SK-N-SH treated with all-trans-retinoic acid at 6 μM for 48 hours (cell line): Measurements from ENCODE around the gene AHCY.

Experiments
- RARB ChIP-seq: fragments of 250-450 bp; sonication (Bioruptor Pico); IDR thresholded peaks from 2 replicates; pipeline ENCODE4 v1.8.0; 2021; ENCODE audit warnings: mild to moderate bottlenecking, moderate library complexity
- TF ChIP-seq, protein P1 (sequence below): fragments of 250-450 bp; sonication (Bioruptor Pico); IDR thresholded peaks from 2 replicates; pipeline ENCODE4 v1.8.0; 2021; ENCODE audit warnings: low read depth, mild to moderate bottlenecking, moderate library complexity, borderline replicate concordance

DNA sequence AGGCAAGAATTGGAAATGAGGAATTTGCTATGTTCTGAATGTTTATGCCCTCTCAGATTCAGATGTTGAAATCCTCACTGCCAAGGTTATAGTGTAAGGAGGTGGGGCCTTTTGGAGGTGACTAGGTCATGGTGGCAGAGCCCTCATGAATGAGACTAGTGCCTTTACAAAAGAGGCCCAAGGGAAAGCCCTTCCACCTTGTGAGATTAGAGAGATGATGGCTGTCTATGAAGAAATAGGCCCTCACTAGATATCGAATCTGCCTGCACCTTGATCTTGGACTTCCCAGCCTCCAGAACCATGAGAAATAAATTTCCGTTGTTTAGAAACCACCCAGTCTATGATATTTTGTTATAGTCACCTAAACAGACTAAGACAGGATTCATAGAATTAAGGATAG lies 51.5 kb downstream of the AHCY start:
- TF ChIP-seq, protein P1, sequence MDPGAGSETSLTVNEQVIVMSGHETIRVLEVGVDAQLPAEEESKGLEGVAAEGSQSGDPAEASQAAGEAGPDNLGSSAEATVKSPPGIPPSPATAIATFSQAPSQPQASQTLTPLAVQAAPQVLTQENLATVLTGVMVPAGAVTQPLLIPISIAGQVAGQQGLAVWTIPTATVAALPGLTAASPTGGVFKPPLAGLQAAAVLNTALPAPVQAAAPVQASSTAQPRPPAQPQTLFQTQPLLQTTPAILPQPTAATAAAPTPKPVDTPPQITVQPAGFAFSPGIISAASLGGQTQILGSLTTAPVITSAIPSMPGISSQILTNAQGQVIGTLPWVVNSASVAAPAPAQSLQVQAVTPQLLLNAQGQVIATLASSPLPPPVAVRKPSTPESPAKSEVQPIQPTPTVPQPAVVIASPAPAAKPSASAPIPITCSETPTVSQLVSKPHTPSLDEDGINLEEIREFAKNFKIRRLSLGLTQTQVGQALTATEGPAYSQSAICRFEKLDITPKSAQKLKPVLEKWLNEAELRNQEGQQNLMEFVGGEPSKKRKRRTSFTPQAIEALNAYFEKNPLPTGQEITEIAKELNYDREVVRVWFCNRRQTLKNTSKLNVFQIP (CRISPR knock-in tag) = no peak
- TF ChIP-seq RARB (CRISPR knock-in tag) = no peak
